ENCODE results near the gene RUNX1.

RUNX1 gene

GRCh38 chr21:34775793-34776192, 273.3 kb downstream of the RUNX1 start:
- H3K36me3 Mint-ChIP-seq (ENCODE audit: low read depth), result no peaks in the 10 kb centered on the region
- no peaks in the 10 kb centered on the region for H3K4me1 Mint-ChIP-seq (ENCODE audit: low read depth)
- H3K27ac Mint-ChIP-seq, result no peak overlapping the region
- no peaks in the 10 kb centered on the region for H3K9me3 Mint-ChIP-seq
- H3K4me3 Mint-ChIP-seq, result no peak overlapping the region
- H3K27me3 Mint-ChIP-seq, result peaks cover 24% of the 10 kb centered on the region

- H3K36me3 Mint-ChIP-seq (ENCODE audit: low read depth), result no peaks in the 10 kb centered on the region
- H3K27ac Mint-ChIP-seq, result no peak overlapping the region
- no peaks in the 10 kb centered on the region for H3K4me1 Mint-ChIP-seq (ENCODE audit: low read depth)
- no peak overlapping the region for H3K4me3 Mint-ChIP-seq
- no peaks in the 10 kb centered on the region for H3K9me3 Mint-ChIP-seq
- peaks cover 24% of the 10 kb centered on the region for H3K27me3 Mint-ChIP-seq
Measured at GRCh38 chr21:34774750-34775149, 274.4 kb downstream of the RUNX1 start.

DNA sequence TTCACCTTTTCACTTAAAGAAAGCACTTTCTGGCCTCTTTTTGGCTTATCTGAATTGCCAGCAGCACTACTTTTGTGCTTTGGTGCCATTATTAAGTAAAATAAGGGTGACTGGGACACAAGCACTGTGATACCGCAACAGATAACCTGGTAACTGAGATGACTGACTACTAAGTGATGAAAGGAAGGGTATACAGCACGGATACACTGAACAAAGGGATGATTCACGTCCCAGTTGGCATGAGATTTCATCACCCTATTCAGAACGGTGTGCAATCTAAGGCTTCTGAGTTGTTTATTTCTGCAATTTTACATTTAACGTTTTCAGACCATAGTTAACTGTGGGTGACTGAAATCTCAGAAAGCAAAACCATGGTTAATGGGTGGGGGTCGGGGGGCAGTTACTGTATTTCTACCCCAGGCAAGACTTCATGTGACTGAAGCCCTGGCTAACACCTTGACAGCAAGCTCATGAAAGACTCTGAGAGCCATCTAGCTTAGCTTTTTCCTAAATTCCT, 277.5 kb downstream of the RUNX1 start:
- H3K36me3 Mint-ChIP-seq (ENCODE audit: low read depth), result no peaks in the 10 kb centered on the region
- peaks cover 22% of the 10 kb centered on the region for H3K27me3 Mint-ChIP-seq
- H3K9me3 Mint-ChIP-seq, result no peaks in the 10 kb centered on the region
- no peak overlapping the region for H3K27ac Mint-ChIP-seq
- H3K4me1 Mint-ChIP-seq (ENCODE audit: low read depth), result no peaks in the 10 kb centered on the region
- H3K4me3 Mint-ChIP-seq, result no peak overlapping the region

DNA sequence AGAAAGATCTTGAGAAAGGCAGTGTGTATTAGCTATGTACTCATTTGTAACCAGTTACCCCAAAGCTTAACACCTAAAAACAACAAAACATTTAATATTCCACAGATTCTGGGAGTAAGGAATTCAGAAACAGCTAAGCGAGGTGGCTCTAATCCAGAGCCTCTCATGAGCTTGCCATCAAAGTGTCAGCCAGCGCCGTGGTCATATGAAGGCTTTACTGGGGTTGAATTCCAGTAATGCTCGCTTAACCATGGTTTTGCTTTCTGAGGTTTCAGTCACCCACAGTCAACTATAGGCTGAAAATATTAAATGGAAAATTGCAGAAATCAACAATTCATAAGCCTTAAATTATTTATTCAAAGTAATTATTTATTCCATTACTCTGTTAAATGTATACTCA, 278.5 kb downstream of the RUNX1 start:
- H3K27me3 Mint-ChIP-seq, result peaks cover 22% of the 10 kb centered on the region
- no peak overlapping the region for H3K4me3 Mint-ChIP-seq
- H3K27ac Mint-ChIP-seq, result no peak overlapping the region

DNA sequence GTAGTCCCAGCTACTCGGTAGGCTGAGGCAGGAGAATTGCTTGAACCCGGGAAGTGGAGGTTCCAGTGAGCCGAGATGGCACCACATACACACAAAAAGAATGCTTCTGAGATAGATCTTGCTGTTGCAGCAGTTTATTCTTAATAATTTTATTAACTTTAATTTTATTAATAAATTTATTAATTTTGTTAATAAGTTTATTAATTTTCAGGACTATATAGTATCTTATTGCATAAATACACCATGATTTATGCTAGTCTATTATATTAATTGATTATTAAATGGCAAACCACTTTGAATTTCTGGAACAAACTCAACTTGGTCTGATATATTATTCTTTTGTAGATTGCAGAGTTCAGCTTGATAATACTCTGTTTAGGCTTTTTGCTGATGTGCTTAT, 280.8 kb downstream of the RUNX1 start:
- H3K4me1 Mint-ChIP-seq (ENCODE audit: low read depth), result no peaks in the 10 kb centered on the region
- H3K27ac Mint-ChIP-seq, result no peak overlapping the region
- no peak overlapping the region for H3K4me3 Mint-ChIP-seq
- no peaks in the 10 kb centered on the region for H3K9me3 Mint-ChIP-seq
- H3K36me3 Mint-ChIP-seq (ENCODE audit: low read depth), result no peaks in the 10 kb centered on the region
- H3K27me3 Mint-ChIP-seq, result peaks cover 9% of the 10 kb centered on the region

More for the DNA sequence above, 278.5 kb downstream of the RUNX1 start:
- H3K9me3 Mint-ChIP-seq, result no peaks in the 10 kb centered on the region
- no peaks in the 10 kb centered on the region for H3K36me3 Mint-ChIP-seq (ENCODE audit: low read depth)
- H3K4me1 Mint-ChIP-seq (ENCODE audit: low read depth), result no peaks in the 10 kb centered on the region

GRCh38 chr21:34766862-34767261, 282.2 kb downstream of the RUNX1 start:
- H3K36me3 Mint-ChIP-seq (ENCODE audit: low read depth), result no peaks in the 10 kb centered on the region
- H3K27ac Mint-ChIP-seq, result no peak overlapping the region
- no peaks in the 10 kb centered on the region for H3K9me3 Mint-ChIP-seq
- H3K27me3 Mint-ChIP-seq, result peaks cover 7% of the 10 kb centered on the region
- no peak overlapping the region for H3K4me3 Mint-ChIP-seq
- H3K4me1 Mint-ChIP-seq (ENCODE audit: low read depth), result no peaks in the 10 kb centered on the region

GRCh38 chr21:34765619-34766018, 283.5 kb downstream of the RUNX1 start:
- H3K9me3 Mint-ChIP-seq, result no peaks in the 10 kb centered on the region

GRCh38 chr21:34764715-34765284, 284.3 kb downstream of the RUNX1 start:
- H3K4me1 Mint-ChIP-seq (ENCODE audit: low read depth), result no peaks in the 10 kb centered on the region
- no peaks in the 10 kb centered on the region for H3K36me3 Mint-ChIP-seq (ENCODE audit: low read depth)
- no peaks in the 10 kb centered on the region for H3K9me3 Mint-ChIP-seq
- H3K27me3 Mint-ChIP-seq, result peaks cover 7% of the 10 kb centered on the region
- no peak overlapping the region for H3K27ac Mint-ChIP-seq
- H3K4me3 Mint-ChIP-seq, result no peak overlapping the region

More at GRCh38 chr21:34765619-34766018, 283.5 kb downstream of the RUNX1 start:
- Mint-ChIP-seq H3K27ac (peak overlapping the region; percentile 4), H3K4me1 (ENCODE audit: low read depth) (no peaks in the 10 kb centered on the region), H3K27me3 (peaks cover 7% of the 10 kb centered on the region), H3K36me3 (ENCODE audit: low read depth) (no peaks in the 10 kb centered on the region), H3K4me3 (no peak overlapping the region)

DNA sequence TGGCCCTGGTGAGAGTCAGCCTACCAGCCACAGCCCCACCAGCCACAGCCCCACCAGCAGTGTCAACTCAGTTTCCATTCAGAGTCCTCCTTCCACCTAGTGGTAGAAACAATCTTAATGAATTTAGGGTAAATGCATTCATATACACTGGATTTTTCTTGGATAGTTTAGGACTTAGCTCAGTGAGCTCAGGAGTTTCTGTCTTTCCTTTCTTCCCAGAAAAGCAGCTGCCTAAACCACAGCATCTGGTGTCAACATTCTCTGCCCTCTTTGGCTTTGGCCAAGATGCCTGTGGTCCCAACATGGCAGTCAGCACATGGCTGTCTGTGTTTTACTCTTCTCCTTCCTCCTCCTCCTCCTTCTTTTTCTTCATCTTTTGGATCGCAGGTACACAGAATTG, 286.3 kb downstream of the RUNX1 start:
- Mint-ChIP-seq H3K27me3 (no peaks in the 10 kb centered on the region), H3K4me3 (no peak overlapping the region), H3K36me3 (ENCODE audit: low read depth) (no peaks in the 10 kb centered on the region), H3K9me3 (no peaks in the 10 kb centered on the region), H3K27ac (no peak overlapping the region), H3K4me1 (ENCODE audit: low read depth) (no peaks in the 10 kb centered on the region)

DNA sequence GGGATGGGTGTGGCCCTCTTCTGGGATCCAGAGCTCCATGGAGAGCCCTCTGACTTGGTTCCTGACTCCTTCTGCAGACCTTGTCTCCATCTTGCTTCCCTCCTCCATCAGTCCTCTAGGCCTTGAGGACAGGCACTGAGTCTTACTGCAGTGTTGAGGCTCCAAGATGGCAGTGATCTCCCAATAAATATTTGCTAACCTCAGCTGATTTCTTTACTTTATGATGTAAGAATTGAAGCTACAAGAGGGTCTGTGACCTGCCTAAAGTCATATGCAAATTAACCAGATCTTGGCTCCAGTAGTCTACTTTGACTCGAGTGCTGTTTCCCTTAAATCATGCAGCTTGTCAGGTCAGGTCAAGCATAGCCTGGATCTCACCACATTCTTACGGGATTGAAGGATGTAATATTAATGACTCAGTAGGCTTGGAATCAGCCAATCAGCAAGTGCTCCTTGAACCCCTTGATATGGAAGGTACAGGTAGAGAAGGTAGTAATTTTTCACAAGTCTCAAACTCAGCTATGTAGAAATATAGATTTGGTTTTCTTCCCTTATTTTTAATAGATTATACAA, 287.3 kb downstream of the RUNX1 start:
- no peaks in the 10 kb centered on the region for H3K4me1 Mint-ChIP-seq (ENCODE audit: low read depth)
- H3K4me3 Mint-ChIP-seq, result no peak overlapping the region
- H3K27ac Mint-ChIP-seq, result no peak overlapping the region
- H3K9me3 Mint-ChIP-seq, result no peaks in the 10 kb centered on the region
- no peaks in the 10 kb centered on the region for H3K27me3 Mint-ChIP-seq
- H3K36me3 Mint-ChIP-seq (ENCODE audit: low read depth), result no peaks in the 10 kb centered on the region

GRCh38 chr21:34754690-34755647, 294.1 kb downstream of the RUNX1 start:
- no peak overlapping the region for H3K4me3 Mint-ChIP-seq
- no peaks in the 10 kb centered on the region for H3K36me3 Mint-ChIP-seq (ENCODE audit: low read depth)
- H3K27ac Mint-ChIP-seq, result no peak overlapping the region
- H3K4me1 Mint-ChIP-seq (ENCODE audit: low read depth), result no peaks in the 10 kb centered on the region
- H3K27me3 Mint-ChIP-seq, result peaks cover 31% of the 10 kb centered on the region
- no peaks in the 10 kb centered on the region for H3K9me3 Mint-ChIP-seq

DNA sequence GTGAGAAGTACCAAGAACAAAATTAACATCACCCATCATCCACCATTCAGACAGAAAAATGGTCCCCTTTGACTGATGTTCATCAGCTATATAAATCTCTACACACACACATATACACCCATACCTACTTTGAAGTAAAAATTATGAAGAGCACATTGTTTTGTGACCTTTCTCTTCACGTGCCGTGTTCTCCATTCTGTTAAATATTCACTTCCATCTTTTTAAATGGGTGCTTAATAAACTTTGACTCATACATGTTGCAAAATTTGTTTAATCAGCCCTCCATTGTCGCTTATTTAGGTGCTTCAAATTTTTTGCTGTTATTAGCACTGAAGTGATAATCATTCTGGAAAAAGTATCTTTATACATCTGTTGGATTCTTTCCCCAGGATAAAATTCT, 300.2 kb downstream of the RUNX1 start:
- Mint-ChIP-seq H3K36me3 (ENCODE audit: low read depth) (no peaks in the 10 kb centered on the region), H3K27ac (no peak overlapping the region), H3K4me1 (ENCODE audit: low read depth) (peaks cover 6% of the 10 kb centered on the region), H3K27me3 (peaks cover 22% of the 10 kb centered on the region), H3K4me3 (no peak overlapping the region), H3K9me3 (no peaks in the 10 kb centered on the region)

GRCh38 chr21:34745557-34746255, 303.4 kb downstream of the RUNX1 start:
- H3K4me1 Mint-ChIP-seq (ENCODE audit: low read depth), result peaks cover 6% of the 10 kb centered on the region
- peak overlapping the region; percentile 50 for H3K27ac Mint-ChIP-seq
- peaks cover 18% of the 10 kb centered on the region for H3K27me3 Mint-ChIP-seq
- H3K9me3 Mint-ChIP-seq, result no peaks in the 10 kb centered on the region
- peak overlapping the region; percentile 66 for H3K4me3 Mint-ChIP-seq
- H3K36me3 Mint-ChIP-seq (ENCODE audit: low read depth), result no peaks in the 10 kb centered on the region

GRCh38 chr21:34744801-34745200, 304.3 kb downstream of the RUNX1 start:
- no peak overlapping the region for H3K27ac Mint-ChIP-seq
- H3K9me3 Mint-ChIP-seq, result no peaks in the 10 kb centered on the region
- H3K27me3 Mint-ChIP-seq, result peaks cover 9% of the 10 kb centered on the region
- no peak overlapping the region for H3K4me3 Mint-ChIP-seq
- no peaks in the 10 kb centered on the region for H3K36me3 Mint-ChIP-seq (ENCODE audit: low read depth)
- peaks cover 6% of the 10 kb centered on the region for H3K4me1 Mint-ChIP-seq (ENCODE audit: low read depth)

DNA sequence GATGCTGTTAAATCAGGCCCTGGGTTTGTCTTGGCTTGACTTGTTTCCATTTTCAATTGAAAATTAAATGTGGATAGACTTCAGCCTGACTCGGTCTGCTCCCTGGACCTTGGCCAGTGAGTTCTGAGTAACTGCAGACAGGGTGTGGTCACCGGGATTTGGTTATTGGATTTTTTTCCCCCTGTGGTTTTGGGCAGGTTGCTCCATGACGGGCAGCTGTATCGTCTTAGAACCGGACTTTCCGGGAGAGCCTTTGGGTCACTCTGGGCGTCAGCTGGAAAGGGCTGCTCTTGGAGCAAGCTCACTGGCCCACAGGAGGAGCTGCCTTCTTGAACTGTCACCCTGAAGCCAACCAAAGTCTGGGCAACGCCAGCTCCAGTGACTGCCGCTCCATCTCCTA, 305.3 kb downstream of the RUNX1 start:
- Mint-ChIP-seq H3K4me3 (no peak overlapping the region), H3K27me3 (peaks cover 8% of the 10 kb centered on the region), H3K27ac (no peak overlapping the region), H3K9me3 (no peaks in the 10 kb centered on the region), H3K36me3 (ENCODE audit: low read depth) (no peaks in the 10 kb centered on the region), H3K4me1 (ENCODE audit: low read depth) (peaks cover 6% of the 10 kb centered on the region)

All from stimulated activated naive CD8-positive, alpha-beta T cell treated with anti-CD3 and anti-CD28 coated beads, Interleukin-15, Interleukin-2, amounts not matched to agents 100 ng/mL and 50 ng/mL, for 24 hours (primary cell).